ENCODE measurements around the gene KCNIP1. TPM values are rescaled to one million over a fixed set of nuclear protein-coding genes. Genes with fewer than 3 reads are reported as not detected.

Gene KCNIP1
- total and polyA plus RNA-seq, 2 of the 8 experiments (the other 6 are each of a cell fraction or from before 2014, with no cell fraction given), result 0.52 to 0.83 TPM

GRCh38 chr5:170715141-170715540, 211.3 kb downstream of the KCNIP1 start:
- Histone ChIP-seq H4K5ac (ENCODE audit: insufficient read length, low read depth, low read length) (no peak overlapping the region), H2BK120ac (replicated peaks; ENCODE audit: low read depth, low read length) (no peak overlapping the region), H2BK5ac (ENCODE audit: low read depth, low read length) (no peak overlapping the region), H3K9ac (replicated peaks in 1 of 4; ENCODE audit: extremely low read depth in 1 of 4, low read depth in 3 of 4, low read length in 3 of 4) (no peak overlapping the region), H2AFZ (ENCODE audit: low read length) (no peak overlapping the region), H3K79me1 (ENCODE audit: low read depth, low read length) (no peaks in the 10 kb centered on the region), H3K36me3 (ENCODE audit: control insufficient read depth in 2 of 4, insufficient read depth in 4 of 4, low read length in 3 of 4) (no peaks in the 10 kb centered on the region; a peak in 1 of 8 replicates), H3K27ac (ENCODE audit: low read depth, low read length) (no peak overlapping the region), H3K4me2 (ENCODE audit: insufficient read depth in 1 of 2, low read depth in 2 of 2, low read length in 2 of 2) (no peak overlapping the region), H3K79me2 (ENCODE audit: control insufficient read depth in 1 of 2, insufficient read depth in 2 of 2, low read length in 2 of 2) (no peaks in the 10 kb centered on the region; a peak in 1 of 4 replicates), H4K91ac (replicated peaks; ENCODE audit: insufficient read length, low read length) (no peak overlapping the region), H4K8ac (ENCODE audit: extremely low read depth, insufficient read depth, low read length) (no peak overlapping the region), H3K9me3 (ENCODE audit: insufficient read depth in 2 of 2, low read depth in 1 of 2, low read length in 1 of 2) (peaks cover 10 to 16% of the 10 kb centered on the region in 2 experiments), H3K4me1 (replicated peaks in 1 of 4; ENCODE audit: control insufficient read depth in 3 of 4, insufficient read depth in 4 of 4, low read length in 3 of 4) (no peaks in the 10 kb centered on the region), H4K20me1 (replicated peaks in 1 of 2; ENCODE audit: control insufficient read depth in 1 of 2, insufficient read depth in 2 of 2, low read length in 2 of 2) (no peaks in the 10 kb centered on the region), H3K4me3 (ENCODE audit: extremely low read depth in 1 of 4, insufficient read depth in 2 of 4, low read depth in 3 of 4, low read length in 4 of 4) (no peak overlapping the region), H3K4ac (replicated peaks; ENCODE audit: insufficient read length, low read depth, low read length) (no peak overlapping the region), H3K23ac (ENCODE audit: insufficient read length) (no peak overlapping the region), H3K18ac (ENCODE audit: extremely low read depth, low read length) (no peak overlapping the region), H3K27me3 (replicated peaks in 1 of 4; ENCODE audit: control insufficient read depth in 3 of 4, extremely low read depth in 1 of 4, insufficient read depth in 3 of 4, low read length in 3 of 4) (no peaks in the 10 kb centered on the region), H2BK12ac (ENCODE audit: low read depth, low read length) (no peak overlapping the region), H2AK5ac (ENCODE audit: low read depth, low read length) (no peak overlapping the region), H3K23me2 (ENCODE audit: low read depth, low read length) (no peaks in the 10 kb centered on the region), H2BK20ac (ENCODE audit: low read length) (no peak overlapping the region), H3K56ac (replicated peaks; ENCODE audit: insufficient read length, low read depth, low read length) (no peak overlapping the region), H2BK15ac (ENCODE audit: low read length) (no peak overlapping the region), H3K14ac (ENCODE audit: insufficient read length) (no peak overlapping the region)
- no peak for DNase-seq (ENCODE audit: low read depth in 1 of 2, low spot score in 2 of 2)
- ChIA-PET POLR2A (ENCODE audit: partially characterized antibody) (interaction anchor here (1.1 kb wide), 1 partner anchor 29 kb away, joined by 5 read pairs; no protein-coding TSS in a partner anchor), CTCF (ENCODE audit: partially characterized antibody) (interaction anchor here (1.2 to 1.6 kb wide), 3 partner anchors 12 to 24 kb away, joined by 3 to 7 read pairs (median 3); no protein-coding TSS in a partner anchor)
- no peak for FAIRE-seq
- WGBS, 2 experiments (ENCODE audit: extremely low coverage in 1 of 2, insufficient coverage in 1 of 2, insufficient read length in 1 of 2, insufficient replicate concordance in 2 of 2, low coverage in 1 of 2, low lambda C conversion rate in 2 of 2, missing lambda C conversion rate in 1 of 2), result 97% methylated on average over 5 of the region's 5 CpGs; no CpG with 5 or more reads in 1 of the 2 experiments
- TF ChIP-seq MAFK (IDR thresholded peaks at IDR 0.05; ENCODE audit: low read depth, low read length), result no peak
- no peak for TF ChIP-seq CREB1 (IDR thresholded peaks at IDR 0.05)
- no peak for TF ChIP-seq NANOG (IDR thresholded peaks at IDR 0.05; ENCODE audit: insufficient read depth, low read depth, low read length, poor library complexity, severe bottlenecking)
- TF ChIP-seq MAX (IDR thresholded peaks at IDR 0.05), result no peak
- TF ChIP-seq POLR2AphosphoS5 (IDR thresholded peaks at IDR 0.05; ENCODE audit: low read depth, low read length), result no peak
- TF ChIP-seq HDAC2 (IDR thresholded peaks at IDR 0.05; ENCODE audit: borderline replicate concordance in 1 of 2, low read depth in 2 of 2, low read length in 2 of 2), result no peak
- TF ChIP-seq JUN (IDR thresholded peaks at IDR 0.05; ENCODE audit: low read depth, low read length), result no peak
- TF ChIP-seq BRCA1 (IDR thresholded peaks at IDR 0.05; ENCODE audit: low read depth, low read length), result no peak
- TF ChIP-seq SP2 (IDR thresholded peaks at IDR 0.05; ENCODE audit: low read length), result no peak
- TF ChIP-seq BCL11A (IDR thresholded peaks at IDR 0.05; ENCODE audit: low read depth in 2 of 2, low read length in 2 of 2), result no peak

Data from H1 (cell line).